Adrenal gland (tissue), 12 donors: ENCODE measurements around the gene PCDHA2. TPM values are rescaled to one million over a fixed set of nuclear protein-coding genes. Genes with fewer than 3 reads are reported as not detected.
"Not testable (repeated sequence)": the region's sequence is repeated elsewhere in the genome, so short reads cannot be mapped to it uniquely, and the experiment has no call there.

Experiments used
- DNase-seq, 7 donors: peaks; one replicate each; pipeline ENCODE4 v3.0.0-alpha.2; 2019 to 2020
- H3K27ac ChIP-seq, 5 donors: fragments of 200-600 bp; sonication (generic) in 4 of 5; 1 replicate in 3 of 5; 2 replicates in 2 of 5; pipeline versions ENCODE4 v1.5.1 to v1.8.0; 2016 to 2020; ENCODE audit warnings: mild to moderate bottlenecking in 1 of 5
- H3K27me3 ChIP-seq: fragments of 200-600 bp; 2 replicates; pipeline ENCODE4 v1.8.0; 2021
- H3K36me3 ChIP-seq, 2 donors: fragments of 200-600 bp; replicated peaks in 1 of 2; 1 replicate in 1 of 2; 2 replicates in 1 of 2; pipeline versions ENCODE4 v1.5.1 to v1.8.0; 2018 to 2022
- H3K4me1 ChIP-seq, 2 donors: fragments of 200-600 bp; replicated peaks in 1 of 2; 1 replicate in 1 of 2; 2 replicates in 1 of 2; pipeline versions ENCODE4 v1.5.1 to v1.8.0; 2018 to 2021
- H3K4me3 ChIP-seq, 4 donors: fragments of 200-600 bp; sonication (generic) in 3 of 4; one replicate each; pipeline ENCODE4 v1.5.1; 2016 to 2018
- H3K9me3 ChIP-seq, 3 donors: fragments of 200-600 bp; sonication (generic) in 1 of 3; replicated peaks in 1 of 3; 1 replicate in 2 of 3; 2 replicates in 1 of 3; pipeline versions ENCODE4 v1.5.1 to v1.8.0; 2016 to 2021
- POLR2A ChIP-seq, 2 donors: fragments of 450-650 bp; IDR thresholded peaks; one replicate each; pipeline ENCODE4 v1.6.1; 2017; ENCODE audit warnings: antibody characterized with exemption in 2 of 2, mild to moderate bottlenecking in 2 of 2, moderate library complexity in 1 of 2
- WGBS, 4 donors: extraction: QIAGEN DNeasy Blood & Tissue Kit in 2 of 4; methylation state at CpG; one replicate each; pipeline versions ENCODE4 v1.1.5 to v1.1.7; 2013 to 2017; 5-methylcytosine and 5-hydroxymethylcytosine counted together
- intact Hi-C, 2 donors: fragments of 100-400 bp; cut with DNase I; formaldehyde crosslinking; loops; one replicate each; pipeline versions ENCODE4 v1.14.1 to v1.15.0; 2022 to 2023
- polyA plus RNA-seq, 3 donors: library from polyadenylated mRNA; stranded (reverse); fragments of 200-250 nt in 2 of 3; fragments of 350-450 nt in 1 of 3; fragmentation: Illumina TruSeq in 1 of 3; extraction: RNeasy Lipid Tissue Mini Kit (QIAGEN cat#74804) in 1 of 3; gene quantifications; one replicate each; pipeline ENCODE4 v1.2.3, GENCODE V29; 2013 to 2014
- total RNA-seq, 9 donors: library from RNA; depleted of rRNA in 4 of 9; stranded (reverse); fragments of >200 nt in 4 of 9; fragments of 120-200 nt in 1 of 9; fragmentation: NEBNext Ultra II Directional in 1 of 9; extraction: Animal tissue kit (Norgen Biotek cat#: 25700) in 1 of 9; gene quantifications; one replicate each; pipeline versions ENCODE4 v1.1.0 to v1.2.4, GENCODE V29; 2013 to 2023
- TF ChIP-seq, protein P1 (sequence below), 6 experiments: fragments of 450-650 bp in 4 of 6; fragments of 200-600 bp in 2 of 6; sonication (generic) in 1 of 6; IDR thresholded peaks; 1 replicate in 5 of 6; 2 replicates in 1 of 6; pipeline versions ENCODE4 v1.5.1 to v1.8.0; 2016 to 2021; ENCODE audit warnings: antibody characterized with exemption in 6 of 6, mild to moderate bottlenecking in 2 of 6, moderate library complexity in 1 of 6
- donor health status: healthy with polysubstance abuse.
- donor health status: Bipolar disorder and iron deficiency.
- donor health status: DM: yes; HTN: yes; CAD: no.
- donor health status: DM: no; HTN: no; CAD: no.
- donor health status: DM: no; HTN: no; CAD: no.
- donor health status: DM: yes; HTN: yes; CAD: no.

The PCDHA2 gene
- total and polyA plus RNA-seq, 12 donors, result 0.03 to 0.28 (median 0.14) TPM; not detected in 6

DNA sequence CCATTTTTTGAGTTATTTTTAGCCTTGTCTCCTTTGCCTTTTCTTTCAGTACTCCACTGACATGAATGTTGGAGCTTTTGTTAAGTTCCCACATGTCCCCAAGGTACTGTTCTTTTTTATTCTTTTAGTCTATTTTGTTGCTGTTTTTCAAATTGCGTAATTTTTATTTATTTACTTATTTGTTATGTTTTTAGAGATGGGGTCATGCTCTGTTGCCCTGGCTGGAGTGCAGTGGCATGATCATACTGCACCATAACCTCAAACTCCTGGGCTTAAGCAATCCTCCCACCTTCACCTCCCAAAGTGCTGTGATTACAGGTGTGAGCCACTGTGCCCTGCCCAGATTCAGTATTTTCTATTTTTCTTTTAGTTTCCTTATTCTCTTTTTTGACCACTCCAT lies 14.1 kb upstream of the PCDHA2 start:
- no peak overlapping the region for H3K27ac ChIP-seq
- no peak for DNase-seq
- H3K4me1 ChIP-seq, result no peaks in the 10 kb centered on the region
- no peaks in the 10 kb centered on the region for H3K27me3 ChIP-seq
- peaks cover 0 to 9% (median 9%) of the 10 kb centered on the region in 3 donors for H3K9me3 ChIP-seq
- TF ChIP-seq, protein P1, sequence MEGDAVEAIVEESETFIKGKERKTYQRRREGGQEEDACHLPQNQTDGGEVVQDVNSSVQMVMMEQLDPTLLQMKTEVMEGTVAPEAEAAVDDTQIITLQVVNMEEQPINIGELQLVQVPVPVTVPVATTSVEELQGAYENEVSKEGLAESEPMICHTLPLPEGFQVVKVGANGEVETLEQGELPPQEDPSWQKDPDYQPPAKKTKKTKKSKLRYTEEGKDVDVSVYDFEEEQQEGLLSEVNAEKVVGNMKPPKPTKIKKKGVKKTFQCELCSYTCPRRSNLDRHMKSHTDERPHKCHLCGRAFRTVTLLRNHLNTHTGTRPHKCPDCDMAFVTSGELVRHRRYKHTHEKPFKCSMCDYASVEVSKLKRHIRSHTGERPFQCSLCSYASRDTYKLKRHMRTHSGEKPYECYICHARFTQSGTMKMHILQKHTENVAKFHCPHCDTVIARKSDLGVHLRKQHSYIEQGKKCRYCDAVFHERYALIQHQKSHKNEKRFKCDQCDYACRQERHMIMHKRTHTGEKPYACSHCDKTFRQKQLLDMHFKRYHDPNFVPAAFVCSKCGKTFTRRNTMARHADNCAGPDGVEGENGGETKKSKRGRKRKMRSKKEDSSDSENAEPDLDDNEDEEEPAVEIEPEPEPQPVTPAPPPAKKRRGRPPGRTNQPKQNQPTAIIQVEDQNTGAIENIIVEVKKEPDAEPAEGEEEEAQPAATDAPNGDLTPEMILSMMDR (IDR thresholded peaks at IDR 0.05), result no peak
- TF ChIP-seq POLR2A (IDR thresholded peaks at IDR 0.05), result no peak
- 75 to 94% (median 78%) methylated on average over 1 of the region's 1 CpG for WGBS, 4 donors
- H3K4me3 ChIP-seq, result no peak overlapping the region
- H3K36me3 ChIP-seq, result no peaks in the 10 kb centered on the region
- intact Hi-C loops, result no loop called here

DNA sequence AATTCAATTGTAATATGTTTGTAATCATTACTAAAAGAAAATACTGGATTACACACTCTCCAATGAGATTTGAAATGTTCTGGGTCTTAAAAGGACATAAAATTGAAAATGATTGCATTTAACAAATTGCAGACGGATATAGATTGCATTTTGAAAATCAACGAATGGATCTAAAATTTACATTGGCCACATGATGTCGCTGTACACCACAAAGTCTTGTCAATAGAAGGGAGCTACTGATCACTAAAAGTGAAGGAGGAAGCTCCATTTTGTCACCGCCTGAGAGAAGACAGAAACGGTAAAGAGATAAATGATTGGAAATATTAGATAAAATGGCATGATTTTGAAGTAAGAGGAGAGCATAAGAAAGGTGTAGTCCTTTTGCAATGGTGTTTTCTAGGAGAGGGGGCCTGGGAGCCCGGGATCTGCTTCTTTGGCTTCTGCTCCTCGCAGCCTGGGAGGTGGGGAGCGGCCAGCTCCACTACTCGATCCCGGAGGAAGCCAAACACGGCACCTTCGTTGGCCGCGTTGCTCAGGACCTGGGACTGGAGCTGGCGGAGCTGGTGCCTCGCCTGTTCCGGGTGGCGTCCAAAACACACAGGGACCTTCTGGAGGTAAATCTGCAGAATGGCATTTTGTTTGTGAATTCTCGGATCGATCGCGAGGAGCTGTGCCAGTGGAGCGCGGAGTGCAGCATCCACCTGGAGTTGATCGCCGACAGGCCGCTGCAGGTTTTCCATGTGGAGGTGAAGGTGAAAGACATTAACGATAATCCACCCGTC lies 8.6 kb upstream of the PCDHA2 start, which contains the start of gene PCDHA1:
Gene PCDHA1 (plus strand): TSS at position 236 of the 782 bp plus-strand sequence.
- no peak within 1 kb of the TSS for H3K4me3 ChIP-seq
- no peaks in the 10 kb centered on the region for H3K27me3 ChIP-seq
- H3K27ac ChIP-seq, result no peak within 1 kb of the TSS
- H3K9me3 ChIP-seq, result peaks cover 0 to 10% (median 8%) of the 10 kb centered on the region in 3 donors
- no peak for TF ChIP-seq POLR2A (IDR thresholded peaks at IDR 0.05)
- TF ChIP-seq, protein P1 (IDR thresholded peaks at IDR 0.05), result no peak
- 14 to 34% (median 21%) methylated on average over 24 to 29 of the region's 29 CpGs for whole genome bisulfite sequencing, 4 donors
- DNase-seq, result no peak
- H3K4me1 ChIP-seq, result no peaks in the 10 kb centered on the region
- no peaks in the 10 kb centered on the region for H3K36me3 ChIP-seq
- intact Hi-C loops, result no loop called here

DNA sequence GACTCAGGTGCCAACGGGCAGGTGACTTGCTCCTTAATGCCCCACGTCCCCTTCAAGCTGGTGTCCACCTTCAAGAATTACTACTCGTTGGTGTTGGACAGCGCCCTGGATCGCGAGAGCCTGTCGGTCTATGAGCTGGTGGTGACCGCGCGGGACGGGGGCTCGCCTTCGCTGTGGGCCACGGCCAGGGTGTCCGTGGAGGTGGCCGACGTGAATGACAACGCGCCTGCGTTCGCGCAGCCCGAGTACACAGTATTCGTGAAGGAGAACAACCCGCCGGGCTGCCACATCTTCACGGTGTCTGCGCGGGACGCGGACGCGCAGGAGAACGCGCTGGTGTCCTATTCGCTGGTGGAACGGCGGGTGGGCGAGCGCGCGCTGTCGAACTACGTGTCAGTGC lies 7.2 kb upstream of the PCDHA2 start:
- H3K4me3 ChIP-seq, H3K27ac ChIP-seq, H3K9me3 ChIP-seq, H3K4me1 ChIP-seq, H3K27me3 ChIP-seq, H3K36me3 ChIP-seq, intact Hi-C loops, DNase-seq: not testable (repeated sequence)
- 29 to 60% (median 37%) methylated on average over 32 to 44 of the region's 44 CpGs for WGBS, 4 donors

DNA sequence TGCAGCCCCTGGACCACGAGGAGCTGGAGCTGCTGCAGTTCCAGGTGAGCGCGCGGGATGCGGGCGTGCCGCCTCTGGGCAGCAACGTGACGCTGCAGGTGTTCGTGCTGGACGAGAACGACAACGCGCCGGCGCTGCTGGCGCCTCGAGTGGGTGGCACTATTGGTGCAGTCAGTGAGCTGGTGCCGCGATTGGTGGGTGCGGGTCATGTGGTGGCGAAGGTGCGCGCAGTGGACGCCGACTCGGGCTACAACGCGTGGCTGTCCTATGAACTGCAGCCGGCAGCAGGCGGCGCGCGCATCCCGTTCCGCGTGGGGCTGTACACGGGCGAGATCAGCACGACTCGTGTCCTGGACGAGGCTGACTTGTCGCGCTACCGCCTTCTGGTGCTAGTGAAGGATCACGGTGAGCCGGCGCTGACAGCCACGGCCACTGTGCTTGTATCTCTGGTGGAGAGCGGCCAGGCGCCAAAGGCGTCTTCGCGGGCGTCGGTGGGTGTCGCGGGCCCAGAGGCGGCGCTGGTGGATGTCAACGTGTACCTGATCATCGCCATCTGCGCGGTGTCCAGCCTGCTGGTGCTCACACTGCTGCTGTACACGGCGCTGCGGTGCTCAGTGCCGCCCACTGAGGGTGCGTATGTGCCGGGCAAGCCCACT lies 6.7 kb upstream of the PCDHA2 start:
- H3K9me3 ChIP-seq, intact Hi-C loops: not testable (repeated sequence)

DNA sequence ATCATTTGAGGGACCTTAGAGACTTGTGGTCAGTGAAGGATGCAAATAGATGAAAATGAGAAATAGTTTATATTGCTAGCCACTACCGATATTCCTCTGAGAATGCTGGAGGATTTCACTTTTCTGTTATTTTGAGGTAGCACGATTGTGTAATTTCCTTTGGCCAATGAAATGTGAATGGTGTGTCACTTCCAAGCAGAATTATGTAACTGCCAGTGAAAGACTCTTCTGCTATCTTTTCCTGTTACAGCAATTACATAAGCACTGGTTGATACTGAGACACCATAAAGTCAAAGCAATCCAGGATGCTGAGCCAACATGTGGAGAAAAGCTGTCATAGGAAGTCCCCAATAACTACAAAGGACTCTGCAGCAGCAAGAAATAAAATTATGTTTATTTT lies 3.6 kb upstream of the PCDHA2 start:
- Histone ChIP-seq H3K9me3 (peaks cover 0 to 3% (median 0%) of the 10 kb centered on the region in 3 donors), H3K27me3 (no peaks in the 10 kb centered on the region), H3K36me3 (no peaks in the 10 kb centered on the region), H3K27ac (no peak overlapping the region), H3K4me3 (no peak overlapping the region), H3K4me1 (no peaks in the 10 kb centered on the region)
- intact Hi-C loops, result no loop called here
- TF ChIP-seq, protein P1 (IDR thresholded peaks at IDR 0.05), result no peak
- TF ChIP-seq POLR2A (IDR thresholded peaks at IDR 0.05), result no peak
- DNase-seq, result no peak
- 16 to 49% (median 37%) methylated on average over 2 of the region's 2 CpGs for WGBS, 4 donors

More for the DNA sequence above, 6.7 kb upstream of the PCDHA2 start:
- 29 to 45% (median 37%) methylated on average over 11 to 70 of the region's 70 CpGs for WGBS, 4 donors
- H3K27ac ChIP-seq, H3K36me3 ChIP-seq, H3K4me1 ChIP-seq, DNase-seq, H3K27me3 ChIP-seq, H3K4me3 ChIP-seq: not testable (repeated sequence)
